MM.1S (cell line): Measurements from ENCODE around the gene MORN4.

ENCODE experiments used
- CTCF ChIP-seq: fragments of 300-600 bp; sonication (generic); IDR thresholded peaks from 2 replicates; pipeline ENCODE4 v1.5.1; 2016; ENCODE audit warnings: antibody characterized with exemption, low read length, mixed read lengths
- EZH2 ChIP-seq: fragments of 300-600 bp; sonication (generic); optimal IDR thresholded peaks from 2 replicates; pipeline ENCODE3; 2017; ENCODE audit warnings: low read depth, mild to moderate bottlenecking, antibody characterized with exemption, low read length, mixed read lengths
- EZH2phosphoT487 ChIP-seq: fragments of 300-600 bp; sonication (generic); IDR thresholded peaks from 2 replicates; pipeline ENCODE4 v1.6.1; 2018; ENCODE audit warnings: antibody characterized with exemption, low read length

DNA sequence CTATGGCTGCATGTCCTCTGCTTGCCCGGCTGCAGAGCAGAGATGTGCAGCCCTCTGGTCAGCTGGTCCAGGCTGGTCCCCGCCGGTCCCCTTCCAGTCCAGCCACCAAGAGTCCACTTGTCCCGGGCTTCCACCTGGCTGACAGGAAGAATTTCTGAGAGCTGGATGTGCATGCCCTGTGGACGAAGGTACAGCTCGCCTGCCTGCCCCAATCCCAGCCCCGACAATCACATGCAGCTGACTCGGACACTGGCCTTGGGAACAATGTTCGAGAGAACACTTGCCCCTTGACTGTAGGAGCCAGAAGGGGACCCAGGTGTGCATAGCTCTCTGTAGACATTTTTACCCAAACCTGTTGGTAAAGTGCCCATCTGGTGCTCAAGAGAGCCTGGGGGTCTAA lies 41.9 kb upstream of the MORN4 start:
- TF ChIP-seq EZH2phosphoT487, result no peak
- no peak for TF ChIP-seq EZH2
- TF ChIP-seq CTCF, result no peak
